Measurements from ENCODE around the gene EP400.

EP400 gene

GRCh38 chr12:132130690-132131089 is 180.9 kb downstream of the EP400 start:
- Histone ChIP-seq H3K4me2 (ENCODE audit: low read length) (no peak overlapping the region), H3K9ac (ENCODE audit: low read length) (no peak overlapping the region), H3K27ac (ENCODE audit: low read length) (no peak overlapping the region), H2AFZ (ENCODE audit: low read depth, low read length) (no peak overlapping the region), H3K79me2 (ENCODE audit: low read length) (no peaks in the 10 kb centered on the region), H3K9me3 (ENCODE audit: insufficient read depth, low read length) (no peaks in the 10 kb centered on the region), H4K20me1 (ENCODE audit: insufficient read depth, low read length) (no peaks in the 10 kb centered on the region), H3K27me3 (ENCODE audit: low read depth, low read length) (no peaks in the 10 kb centered on the region), H3K4me1 (ENCODE audit: low read length) (no peaks in the 10 kb centered on the region), H3K4me3 (ENCODE audit: low read length) (no peak overlapping the region), H3K36me3 (replicated peaks; ENCODE audit: low read depth, low read length) (peaks cover 33% of the 10 kb centered on the region)
- TF ChIP-seq EZH2phosphoT487 (IDR thresholded peaks at IDR 0.05; ENCODE audit: low read depth), result no peak
- TF ChIP-seq, protein P1, sequence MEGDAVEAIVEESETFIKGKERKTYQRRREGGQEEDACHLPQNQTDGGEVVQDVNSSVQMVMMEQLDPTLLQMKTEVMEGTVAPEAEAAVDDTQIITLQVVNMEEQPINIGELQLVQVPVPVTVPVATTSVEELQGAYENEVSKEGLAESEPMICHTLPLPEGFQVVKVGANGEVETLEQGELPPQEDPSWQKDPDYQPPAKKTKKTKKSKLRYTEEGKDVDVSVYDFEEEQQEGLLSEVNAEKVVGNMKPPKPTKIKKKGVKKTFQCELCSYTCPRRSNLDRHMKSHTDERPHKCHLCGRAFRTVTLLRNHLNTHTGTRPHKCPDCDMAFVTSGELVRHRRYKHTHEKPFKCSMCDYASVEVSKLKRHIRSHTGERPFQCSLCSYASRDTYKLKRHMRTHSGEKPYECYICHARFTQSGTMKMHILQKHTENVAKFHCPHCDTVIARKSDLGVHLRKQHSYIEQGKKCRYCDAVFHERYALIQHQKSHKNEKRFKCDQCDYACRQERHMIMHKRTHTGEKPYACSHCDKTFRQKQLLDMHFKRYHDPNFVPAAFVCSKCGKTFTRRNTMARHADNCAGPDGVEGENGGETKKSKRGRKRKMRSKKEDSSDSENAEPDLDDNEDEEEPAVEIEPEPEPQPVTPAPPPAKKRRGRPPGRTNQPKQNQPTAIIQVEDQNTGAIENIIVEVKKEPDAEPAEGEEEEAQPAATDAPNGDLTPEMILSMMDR (IDR thresholded peaks at IDR 0.05; ENCODE audit: low read depth, low read length), result no peak

All from OCI-LY3 (cell line).